SK-N-SH (cell line): ENCODE data around the gene ZMYM5. TPM values are rescaled to one million over a fixed set of nuclear protein-coding genes. Genes with fewer than 3 reads are reported as not detected.

ENCODE experiments used
- CTCF ChIA-PET: fragments of 300-600, 350-600 bp; formaldehyde crosslinking; extraction: SDS; loops from one replicate; lab custom pipeline; 2021; lab: Yijun Ruan, JAX
- POLR2A ChIA-PET: fragments of 350-600 bp; sonication (Branson Sonifier 250); formaldehyde crosslinking; extraction: SDS; loops from one replicate; lab custom pipeline; 2020; ENCODE audit warnings: antibody characterized with exemption, inconsistent platforms; lab: Yijun Ruan, JAX
- DNase-seq: peaks from one replicate; pipeline ENCODE4 v3.0.0; 2012
- H2AFZ ChIP-seq: fragments of 200-600 bp; sonication (generic); 2 replicates; pipeline ENCODE4 v1.8.1; 2016; ENCODE audit warnings: antibody characterized with exemption, mild to moderate bottlenecking, low read depth
- H3F3A ChIP-seq: fragments of 200-600 bp; sonication (generic); replicated peaks from 2 replicates; pipeline ENCODE3; 2016; ENCODE audit warnings: antibody characterized with exemption, mild to moderate bottlenecking; ENCODE audit not compliant: insufficient read depth
- H3K27ac ChIP-seq, 2 experiments: fragments of 200-500 bp in 1 of 2; fragments of 200-600 bp in 1 of 2; sonication (Bioruptor generic) in 1 of 2; sonication (generic), shearing (Covaris generic) in 1 of 2; 2 replicates each; pipeline versions ENCODE4 v1.5.1 to v1.6.1; 2014 to 2016; ENCODE audit warnings: low read depth in 2 of 2, inconsistent platforms in 1 of 2, low read length in 1 of 2, mild to moderate bottlenecking in 1 of 2, mixed read lengths in 1 of 2
- H3K27me3 ChIP-seq: fragments of 200-600 bp; sonication (generic), shearing (Covaris generic); 2 replicates; pipeline ENCODE4 v1.6.1; 2016; ENCODE audit warnings: mixed run types; ENCODE audit not compliant: insufficient read depth
- H3K36me3 ChIP-seq, 2 experiments: fragments of 200-500 bp in 1 of 2; fragments of 200-600 bp in 1 of 2; sonication (Bioruptor generic) in 1 of 2; sonication (generic) in 1 of 2; replicated peaks in 1 of 2; 2 replicates each; pipeline versions ENCODE3 to v1.5.1; 2014 to 2016; ENCODE audit warnings: low read length in 1 of 2, mild to moderate bottlenecking in 1 of 2; ENCODE audit not compliant: insufficient read depth in 2 of 2, control insufficient read depth in 1 of 2
- H3K4me1 ChIP-seq, 2 experiments: fragments of 200-500 bp in 1 of 2; fragments of 200-600 bp in 1 of 2; sonication (Bioruptor generic) in 1 of 2; sonication (generic), shearing (Covaris generic) in 1 of 2; 2 replicates each; pipeline versions ENCODE4 v1.5.1 to v1.6.1; 2014 to 2016; ENCODE audit warnings: low read depth in 1 of 2, low read length in 1 of 2, mixed run types in 1 of 2; ENCODE audit not compliant: insufficient read depth in 2 of 2, control insufficient read depth in 1 of 2
- H3K4me2 ChIP-seq: fragments of 200-600 bp; sonication (generic), shearing (Covaris generic); 2 replicates; pipeline ENCODE4 v1.6.1; 2017; ENCODE audit warnings: mixed run types
- H3K4me3 ChIP-seq, 2 experiments: fragments of 200-500 bp in 1 of 2; fragments of 200-600 bp in 1 of 2; sonication (Bioruptor generic) in 1 of 2; sonication (generic), shearing (Covaris generic) in 1 of 2; 2 replicates each; pipeline versions ENCODE4 v1.5.1 to v1.8.1; 2014 to 2016; ENCODE audit warnings: low read depth in 2 of 2, inconsistent platforms in 1 of 2, low read length in 1 of 2, mild to moderate bottlenecking in 1 of 2, mixed read lengths in 1 of 2, moderate library complexity in 1 of 2
- H3K79me2 ChIP-seq: fragments of 200-600 bp; sonication (generic); 2 replicates; pipeline ENCODE4 v1.8.1; 2017; ENCODE audit warnings: mild to moderate bottlenecking; ENCODE audit not compliant: insufficient read depth
- H3K9ac ChIP-seq: fragments of 200-600 bp; sonication (generic); 2 replicates; pipeline ENCODE4 v1.6.1; 2017; ENCODE audit warnings: mixed run types
- H3K9me2 ChIP-seq: fragments of 200-600 bp; sonication (generic); 2 replicates; pipeline ENCODE4 v1.6.1; 2017; ENCODE audit warnings: mixed run types
- H3K9me3 ChIP-seq: fragments of 200-600 bp; sonication (generic); 2 replicates; pipeline ENCODE4 v1.6.1; 2017; ENCODE audit warnings: mixed run types, mild to moderate bottlenecking, moderate library complexity
- H4K20me1 ChIP-seq: fragments of 200-600 bp; sonication (generic); 2 replicates; pipeline ENCODE4 v1.6.1; 2017; ENCODE audit warnings: mild to moderate bottlenecking, mixed run types; ENCODE audit not compliant: insufficient read depth
- CHD2 ChIP-seq: fragments of 150-350 bp; IDR thresholded peaks from 2 replicates; pipeline ENCODE4 v1.6.1; 2018; ENCODE audit warnings: low read length; ENCODE audit not compliant: partially characterized antibody
- NRF1 ChIP-seq: IDR thresholded peaks from 2 replicates; pipeline ENCODE4 v1.6.1; 2012; ENCODE audit warnings: low read depth, mild to moderate bottlenecking, low read length
- POLR2AphosphoS5 ChIP-seq: IDR thresholded peaks from 2 replicates; pipeline ENCODE4 v1.6.1; 2012; ENCODE audit warnings: low read depth, low read length
- RAD21 ChIP-seq: IDR thresholded peaks from 2 replicates; pipeline ENCODE4 v1.6.1; 2012; ENCODE audit warnings: mild to moderate bottlenecking, low read length
- RCOR1 ChIP-seq: fragments of 150-350 bp; IDR thresholded peaks from 2 replicates; pipeline ENCODE4 v1.6.1; 2017; ENCODE audit warnings: antibody characterized with exemption, low read length
- RXRA ChIP-seq: IDR thresholded peaks from 2 replicates; pipeline ENCODE4 v1.4.0; 2012; ENCODE audit warnings: low read depth, mild to moderate bottlenecking, borderline replicate concordance
- SMC3 ChIP-seq: IDR thresholded peaks from 2 replicates; pipeline ENCODE4 v1.6.1; 2012; ENCODE audit warnings: low read depth, low read length, improper control_type of control experiment
- TAF1 ChIP-seq: IDR thresholded peaks from 2 replicates; pipeline ENCODE4 v1.6.1; 2012; ENCODE audit warnings: low read depth, mild to moderate bottlenecking, low read length, moderate library complexity, borderline replicate concordance
- YY1 ChIP-seq: IDR thresholded peaks from 2 replicates; pipeline ENCODE4 v1.4.0; 2012; ENCODE audit warnings: low read depth, mild to moderate bottlenecking
- ZBTB33 ChIP-seq: IDR thresholded peaks from 2 replicates; pipeline ENCODE4 v1.4.0; 2012; ENCODE audit warnings: low read depth, borderline replicate concordance
- WGBS: methylation state at CpG from one replicate; pipeline ENCODE4 v1.1.6; 2017; ENCODE audit warnings: low lambda C conversion rate; 5-methylcytosine and 5-hydroxymethylcytosine counted together
- polyA plus RNA-seq, 3 experiments: library from polyadenylated mRNA; depleted of rRNA; stranded (reverse); fragments of >200 nt; gene quantifications; 2 replicates each; pipeline ENCODE4 v1.2.3, GENCODE V29; 2012
- TF ChIP-seq, protein P1 (sequence below): IDR thresholded peaks from 2 replicates; pipeline ENCODE4 v1.6.1; 2012; ENCODE audit warnings: mild to moderate bottlenecking, low read depth, low read length, moderate library complexity

Gene ZMYM5
- polyA plus RNA-seq, 1 of the 3 experiments (the other 2 are of a cell fraction): 5.2 TPM

DNA sequence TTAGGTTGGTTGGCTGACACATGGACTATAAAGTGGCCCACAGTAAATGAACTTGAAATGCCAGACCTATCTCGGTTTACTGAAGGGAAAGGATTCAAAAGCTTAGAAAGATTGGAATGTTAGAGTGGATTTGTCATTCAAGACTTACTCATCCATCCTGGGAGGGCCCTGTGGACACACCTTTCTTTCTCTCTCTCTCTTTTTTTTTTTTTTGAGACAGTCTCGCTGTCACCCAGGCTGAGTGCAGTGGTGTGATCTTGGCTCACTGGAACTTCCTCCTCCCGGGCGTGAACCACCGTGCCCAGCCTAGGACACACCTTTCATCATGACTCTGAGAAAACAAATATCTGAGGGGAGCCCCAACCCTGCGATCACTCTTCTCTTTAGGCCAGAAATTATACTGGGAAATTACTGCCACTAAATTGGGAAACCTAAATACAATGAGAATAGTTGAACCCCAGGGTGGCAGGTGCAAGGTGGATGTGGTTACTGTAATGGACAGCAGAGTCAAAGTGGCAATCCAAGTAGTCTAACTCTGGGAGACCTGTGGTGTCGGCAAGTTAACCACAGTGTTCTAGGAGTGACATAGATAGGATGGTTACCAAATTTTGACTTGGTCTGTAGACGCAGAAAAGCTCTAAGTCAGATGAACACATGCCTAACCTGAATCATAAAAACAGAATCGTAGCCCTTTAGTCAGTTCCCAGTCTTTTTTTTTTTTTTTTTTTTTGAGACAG lies 47.1 kb upstream of the ZMYM5 start:
- H3K27ac ChIP-seq: no peak overlapping the region
- no peak overlapping the region for H3K4me2 ChIP-seq
- H3K9ac ChIP-seq: no peak overlapping the region
- no peaks in the 10 kb centered on the region for H3F3A ChIP-seq
- no peak overlapping the region for H3K4me3 ChIP-seq
- H3K36me3 ChIP-seq: no peaks in the 10 kb centered on the region
- no peaks in the 10 kb centered on the region for H3K27me3 ChIP-seq
- no peaks in the 10 kb centered on the region for H3K4me1 ChIP-seq
- 75% methylated on average over 9 of the region's 9 CpGs for WGBS
- no peaks in the 10 kb centered on the region for H3K9me2 ChIP-seq
- no peak for TF ChIP-seq RAD21
- TF ChIP-seq RCOR1: no peak
- no peak for TF ChIP-seq NRF1
- no peak for TF ChIP-seq SMC3
- no peak for TF ChIP-seq CHD2
- no peak for TF ChIP-seq ZBTB33
- TF ChIP-seq TAF1: no peak
- TF ChIP-seq, protein P1, sequence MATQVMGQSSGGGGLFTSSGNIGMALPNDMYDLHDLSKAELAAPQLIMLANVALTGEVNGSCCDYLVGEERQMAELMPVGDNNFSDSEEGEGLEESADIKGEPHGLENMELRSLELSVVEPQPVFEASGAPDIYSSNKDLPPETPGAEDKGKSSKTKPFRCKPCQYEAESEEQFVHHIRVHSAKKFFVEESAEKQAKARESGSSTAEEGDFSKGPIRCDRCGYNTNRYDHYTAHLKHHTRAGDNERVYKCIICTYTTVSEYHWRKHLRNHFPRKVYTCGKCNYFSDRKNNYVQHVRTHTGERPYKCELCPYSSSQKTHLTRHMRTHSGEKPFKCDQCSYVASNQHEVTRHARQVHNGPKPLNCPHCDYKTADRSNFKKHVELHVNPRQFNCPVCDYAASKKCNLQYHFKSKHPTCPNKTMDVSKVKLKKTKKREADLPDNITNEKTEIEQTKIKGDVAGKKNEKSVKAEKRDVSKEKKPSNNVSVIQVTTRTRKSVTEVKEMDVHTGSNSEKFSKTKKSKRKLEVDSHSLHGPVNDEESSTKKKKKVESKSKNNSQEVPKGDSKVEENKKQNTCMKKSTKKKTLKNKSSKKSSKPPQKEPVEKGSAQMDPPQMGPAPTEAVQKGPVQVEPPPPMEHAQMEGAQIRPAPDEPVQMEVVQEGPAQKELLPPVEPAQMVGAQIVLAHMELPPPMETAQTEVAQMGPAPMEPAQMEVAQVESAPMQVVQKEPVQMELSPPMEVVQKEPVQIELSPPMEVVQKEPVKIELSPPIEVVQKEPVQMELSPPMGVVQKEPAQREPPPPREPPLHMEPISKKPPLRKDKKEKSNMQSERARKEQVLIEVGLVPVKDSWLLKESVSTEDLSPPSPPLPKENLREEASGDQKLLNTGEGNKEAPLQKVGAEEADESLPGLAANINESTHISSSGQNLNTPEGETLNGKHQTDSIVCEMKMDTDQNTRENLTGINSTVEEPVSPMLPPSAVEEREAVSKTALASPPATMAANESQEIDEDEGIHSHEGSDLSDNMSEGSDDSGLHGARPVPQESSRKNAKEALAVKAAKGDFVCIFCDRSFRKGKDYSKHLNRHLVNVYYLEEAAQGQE: no peak
- no peak for TF ChIP-seq POLR2AphosphoS5
- TF ChIP-seq YY1: no peak
- no peak for TF ChIP-seq RXRA
- no peak for DNase-seq
- H2AFZ ChIP-seq: 0 out of 2 replicates have a peak overlapping the region, but pooled peaks have one; percentile 31
- CTCF ChIA-PET: no interaction called here
- POLR2A ChIA-PET: no interaction called here
- H3K79me2 ChIP-seq: no peaks in the 10 kb centered on the region
- no peaks in the 10 kb centered on the region for H4K20me1 ChIP-seq
- no peaks in the 10 kb centered on the region for H3K9me3 ChIP-seq
